Transverse colon (tissue), 4 donors: ENCODE measurements around the gene MRFAP1L1. TPM values are rescaled to one million over a fixed set of nuclear protein-coding genes. Genes with fewer than 3 reads are reported as not detected.

Source experiments
- DNase-seq: peaks from one replicate; pipeline ENCODE4 v3.0.0-alpha.2; 2019
- H3K27ac ChIP-seq, 4 donors: fragments of 200-600 bp; sonication (generic); 2 replicates each; pipeline ENCODE4 v1.5.1; 2016 to 2018; ENCODE audit warnings: inconsistent platforms in 4 of 4
- H3K27me3 ChIP-seq: fragments of 200-600 bp; sonication (generic); 2 replicates; pipeline ENCODE4 v1.5.1; 2017; ENCODE audit warnings: inconsistent platforms
- H3K36me3 ChIP-seq, 4 donors: fragments of 200-600 bp; sonication (generic); 2 replicates each; pipeline ENCODE4 v1.5.1; 2017 to 2019; ENCODE audit warnings: inconsistent platforms in 4 of 4
- H3K4me1 ChIP-seq, 4 donors: fragments of 200-600 bp; sonication (generic); 2 replicates each; pipeline ENCODE4 v1.5.1; 2017 to 2020; ENCODE audit warnings: inconsistent platforms in 4 of 4
- H3K4me3 ChIP-seq, 4 donors: fragments of 200-600 bp; sonication (generic); 1 replicate in 1 of 4; 2 replicates in 3 of 4; pipeline versions ENCODE4 v1.5.1 to v1.6.1; 2017 to 2019; ENCODE audit warnings: inconsistent platforms in 4 of 4
- H3K9me3 ChIP-seq, 2 donors: fragments of 200-600 bp; sonication (generic); 2 replicates each; pipeline ENCODE4 v1.5.1; 2017 to 2019; ENCODE audit warnings: inconsistent platforms in 2 of 2
- CTCF ChIP-seq, 5 experiments: fragments of 200-600 bp in 3 of 5; fragments of 450-650 bp in 2 of 5; sonication (generic) in 3 of 5; IDR thresholded peaks; 1 replicate in 2 of 5; 2 replicates in 3 of 5; pipeline ENCODE4 v1.5.1; 2016 to 2017; ENCODE audit warnings: antibody characterized with exemption in 5 of 5, inconsistent platforms in 3 of 5, mild to moderate bottlenecking in 2 of 5, moderate library complexity in 1 of 5
- EP300 ChIP-seq: sonication (generic); formaldehyde crosslinking; IDR thresholded peaks from one replicate; pipeline ENCODE4 v1.6.1; 2017; ENCODE audit warnings: antibody characterized with exemption, low read depth
- POLR2A ChIP-seq: fragments of 450-650 bp; IDR thresholded peaks from one replicate; pipeline ENCODE4 v1.6.1; 2016; ENCODE audit warnings: antibody characterized with exemption, mild to moderate bottlenecking, moderate library complexity
- POLR2AphosphoS5 ChIP-seq, 3 donors: sonication (generic); formaldehyde crosslinking; IDR thresholded peaks; one replicate each; pipeline ENCODE4 v1.6.1; 2016; ENCODE audit warnings: antibody characterized with exemption in 3 of 3
- WGBS, 2 donors: methylation state at CpG; one replicate each; pipeline ENCODE4 v1.1.5; 2018; ENCODE audit warnings: low coverage in 1 of 2; 5-methylcytosine and 5-hydroxymethylcytosine counted together
- in situ Hi-C, 4 donors: fragments of 200-750 bp; cut with MboI; loops; one replicate each; pipeline versions ENCODE4 v1.15.0 to v1.15.1; 2017; ENCODE audit warnings: low sequenced_read_pairs in 3 of 4, low pct_ligation_motif_present in 1 of 4, low pct_unique_long_range_greater_than_20kb in 1 of 4
- intact Hi-C: fragments of 100-400 bp; cut with DNase I; formaldehyde crosslinking; loops from one replicate; pipeline ENCODE4 v1.15.1; 2023; ENCODE audit warnings: low total_unique reads
- total RNA-seq, 4 donors: library from RNA; depleted of rRNA; stranded (reverse); fragments of >200 nt; gene quantifications; one replicate each; pipeline ENCODE4 v1.1.0, GENCODE V29; 2016

MRFAP1L1 gene
- total RNA-seq, 4 donors from 2014 or later: 18.3 to 51.0 (median 30.3) TPM

GRCh38 chr4:6658597-6659075 lies 51.0 kb downstream of the MRFAP1L1 start:
- Histone ChIP-seq H3K36me3 (no peaks in the 10 kb centered on the region), H3K27ac (peak overlapping the region; percentile 49 to 74 (median 56)), H3K4me3 (peak overlapping the region; percentile 15 to 45 (median 22)), H3K4me1 (peaks cover 0 to 14% (median under 1%) of the 10 kb centered on the region in 4 donors), H3K9me3 (no peaks in the 10 kb centered on the region), H3K27me3 (peaks cover 31% of the 10 kb centered on the region)
- TF ChIP-seq EP300 (no peak), POLR2A (no peak), POLR2AphosphoS5 (IDR thresholded peaks at IDR 0.05) (no peak), CTCF (IDR thresholded peaks at IDR 0.05) (no peak)
- 0 to 13% methylated on average over 6 to 41 of the region's 52 CpGs for WGBS, 2 donors
- in situ Hi-C loops: no loop called here
- intact Hi-C loops: no loop called here
- peak; percentile 28 for DNase-seq

GRCh38 chr4:6658209-6658595 lies 51.5 kb downstream of the MRFAP1L1 start:
- Histone ChIP-seq H3K4me3 (peak overlapping the region in 2 of 4 donors; percentile 22 to 45), H3K27me3 (peaks cover 27% of the 10 kb centered on the region), H3K36me3 (no peaks in the 10 kb centered on the region), H3K9me3 (no peaks in the 10 kb centered on the region), H3K4me1 (peaks cover 0 to 14% (median 0%) of the 10 kb centered on the region in 4 donors), H3K27ac (peak overlapping the region; percentile 49 to 74 (median 56))
- in situ Hi-C loops (no loop called here), intact Hi-C loops (no loop called here)
- TF ChIP-seq POLR2AphosphoS5 (IDR thresholded peaks at IDR 0.05): no peak
- TF ChIP-seq POLR2A: no peak
- TF ChIP-seq CTCF (IDR thresholded peaks at IDR 0.05): no peak
- TF ChIP-seq EP300: no peak
- 90 to 100% methylated on average over 3 to 7 of the region's 7 CpGs for WGBS, 2 donors
- no peak for DNase-seq

Other genes with a start within 250 kb of the MRFAP1L1 start
- gene PPP2R2C, start 237.3 kb downstream of the MRFAP1L1 start, total RNA-seq: 1 to 10 TPM in 2 of 4 donors, under 1 TPM in 2; 0.27 to 8.8 (median 1.7) TPM
- 10 to 100 TPM; 17.5 to 55.9 (median 27.6) TPM for gene MAN2B2, start 134.7 kb downstream of the MRFAP1L1 start, total RNA-seq
- gene MRFAP1, start 69.2 kb downstream of the MRFAP1L1 start, total RNA-seq: 100 to 1,000 TPM in 3 of 4 donors, 10 to 100 TPM in 1; 96.3 to 229 (median 125) TPM
- gene S100P, start 16.0 kb downstream of the MRFAP1L1 start, total RNA-seq: 1 to 10 TPM in 2 of 4 donors, not detected in 2; 7.5 to 7.8 TPM
- 10 to 100 TPM in 3 of 4 donors, under 1 TPM in 1; 1.00 to 18.8 (median 12.4) TPM for gene BLOC1S4, start 6.3 kb upstream of the MRFAP1L1 start, total RNA-seq
- 10 to 100 TPM; 17.9 to 83.4 (median 43.0) TPM for gene KIAA0232, start 72.9 kb upstream of the MRFAP1L1 start, total RNA-seq
- 10 to 100 TPM; 42.6 to 56.9 (median 54.0) TPM for gene TBC1D14, start 200.0 kb upstream of the MRFAP1L1 start, total RNA-seq